ENCODE measurements around the gene MOG.
"Not testable (repeated sequence)": the region's sequence is repeated elsewhere in the genome, so short reads cannot be mapped to it uniquely, and the experiment has no call there.

MOG gene

GRCh38 chr6:29667158-29667557, 10.3 kb downstream of the MOG start:
- H3K23ac ChIP-seq (ENCODE audit: low read length) = no peak overlapping the region
- H4K12ac ChIP-seq (ENCODE audit: low read depth, low read length) = no peak overlapping the region
- H3K18ac ChIP-seq (ENCODE audit: low read length) = no peak overlapping the region
- no peak overlapping the region for H2BK120ac ChIP-seq (ENCODE audit: insufficient read depth, low read length, poor library complexity)
- H3K27ac ChIP-seq (ENCODE audit: low read depth, low read length) = no peak overlapping the region
- no peaks in the 10 kb centered on the region for H3K36me3 ChIP-seq (ENCODE audit: control insufficient read depth in 1 of 2, insufficient read depth in 2 of 2, low read length in 2 of 2)
- H2BK5ac ChIP-seq (ENCODE audit: low read depth, low read length, poor library complexity) = no peak overlapping the region
- no peaks in the 10 kb centered on the region for H3K9me3 ChIP-seq (ENCODE audit: insufficient read depth, low read depth, low read length)
- WGBS (ENCODE audit: extremely low coverage, insufficient coverage, insufficient read length) = no CpG with 5 or more reads among the region's 5 CpGs
- H3K14ac ChIP-seq (ENCODE audit: low read length) = no peak overlapping the region
- peak overlapping the region; percentile 63 for H2BK12ac ChIP-seq (ENCODE audit: low read length)
- no peak overlapping the region for H3K4ac ChIP-seq (ENCODE audit: low read depth, low read length)
- H3K4me3 ChIP-seq (ENCODE audit: low read depth, low read length) = no peak overlapping the region
- H4K91ac ChIP-seq (ENCODE audit: low read depth, low read length) = no peak overlapping the region
- no peak for DNase-seq
- no peak overlapping the region for H3K9ac ChIP-seq (ENCODE audit: low read length)
- peaks cover 6 to 16% of the 10 kb centered on the region in 2 experiments for H3K4me1 ChIP-seq (ENCODE audit: control insufficient read depth in 1 of 2, insufficient read depth in 2 of 2, low read length in 2 of 2)
- no peak overlapping the region for H3K4me2 ChIP-seq (ENCODE audit: low read length)
- no peak overlapping the region for H2AFZ ChIP-seq (ENCODE audit: insufficient read depth, low read length, poor library complexity)
- H3K79me1 ChIP-seq (ENCODE audit: low read length) = peaks cover 4% of the 10 kb centered on the region
- no peak overlapping the region for H2AK5ac ChIP-seq (ENCODE audit: low read length)
- H3K27me3 ChIP-seq (ENCODE audit: insufficient read depth, low read length) = no peaks in the 10 kb centered on the region
- H3K79me2 ChIP-seq (ENCODE audit: control insufficient read depth, insufficient read depth, low read length, poor library complexity) = peaks cover 2% of the 10 kb centered on the region
- no peak overlapping the region for H4K8ac ChIP-seq (ENCODE audit: low read depth, low read length)

GRCh38 chr6:29671026-29671425, 14.1 kb downstream of the MOG start:
- Histone ChIP-seq H4K91ac (ENCODE audit: low read depth, low read length) (no peak overlapping the region), H3K4me3 (ENCODE audit: low read depth, low read length) (no peak overlapping the region), H3K36me3 (ENCODE audit: control insufficient read depth in 1 of 2, insufficient read depth in 2 of 2, low read length in 2 of 2) (no peaks in the 10 kb centered on the region), H2BK120ac (ENCODE audit: insufficient read depth, low read length, poor library complexity) (no peak overlapping the region), H2BK5ac (ENCODE audit: low read depth, low read length, poor library complexity) (no peak overlapping the region), H3K27me3 (ENCODE audit: insufficient read depth, low read length) (no peaks in the 10 kb centered on the region), H3K9ac (ENCODE audit: low read length) (no peak overlapping the region), H4K12ac (ENCODE audit: low read depth, low read length) (no peak overlapping the region), H3K79me2 (ENCODE audit: control insufficient read depth, insufficient read depth, low read length, poor library complexity) (no peaks in the 10 kb centered on the region), H3K14ac (ENCODE audit: low read length) (no peak overlapping the region), H3K4me1 (ENCODE audit: control insufficient read depth in 1 of 2, insufficient read depth in 2 of 2, low read length in 2 of 2) (peaks cover 3 to 10% of the 10 kb centered on the region in 2 experiments), H2AK5ac (ENCODE audit: low read length) (no peak overlapping the region), H3K23ac (ENCODE audit: low read length) (no peak overlapping the region), H2BK12ac (ENCODE audit: low read length) (no peak overlapping the region), H4K8ac (ENCODE audit: low read depth, low read length) (no peak overlapping the region), H3K4me2 (ENCODE audit: low read length) (no peak overlapping the region), H3K9me3 (ENCODE audit: insufficient read depth, low read depth, low read length) (no peaks in the 10 kb centered on the region), H3K27ac (ENCODE audit: low read depth, low read length) (no peak overlapping the region), H3K79me1 (ENCODE audit: low read length) (no peaks in the 10 kb centered on the region), H2AFZ (ENCODE audit: insufficient read depth, low read length, poor library complexity) (no peak overlapping the region), H3K4ac (ENCODE audit: low read depth, low read length) (no peak overlapping the region), H3K18ac (ENCODE audit: low read length) (no peak overlapping the region)
- WGBS (ENCODE audit: extremely low coverage, insufficient coverage, insufficient read length) = no CpG with 5 or more reads among the region's 1 CpG
- no peak for DNase-seq

- H3K14ac ChIP-seq (ENCODE audit: low read length); H2AFZ ChIP-seq (ENCODE audit: insufficient read depth, low read length, poor library complexity); H3K18ac ChIP-seq (ENCODE audit: low read length); H3K4ac ChIP-seq (ENCODE audit: low read depth, low read length); H3K27me3 ChIP-seq (ENCODE audit: insufficient read depth, low read length); H2BK5ac ChIP-seq (ENCODE audit: low read depth, low read length, poor library complexity); H2AK5ac ChIP-seq (ENCODE audit: low read length); H3K9ac ChIP-seq (ENCODE audit: low read length); H2BK12ac ChIP-seq (ENCODE audit: low read length); H3K79me1 ChIP-seq (ENCODE audit: low read length); H2BK120ac ChIP-seq (ENCODE audit: insufficient read depth, low read length, poor library complexity); H3K9me3 ChIP-seq (ENCODE audit: insufficient read depth, low read depth, low read length); H3K36me3 ChIP-seq (ENCODE audit: control insufficient read depth in 1 of 2, insufficient read depth in 2 of 2, low read length in 2 of 2); H4K91ac ChIP-seq (ENCODE audit: low read depth, low read length); H3K4me2 ChIP-seq (ENCODE audit: low read length); H4K12ac ChIP-seq (ENCODE audit: low read depth, low read length); H4K8ac ChIP-seq (ENCODE audit: low read depth, low read length); H3K79me2 ChIP-seq (ENCODE audit: control insufficient read depth, insufficient read depth, low read length, poor library complexity); H3K23ac ChIP-seq (ENCODE audit: low read length); H3K27ac ChIP-seq (ENCODE audit: low read depth, low read length); DNase-seq; H3K4me3 ChIP-seq (ENCODE audit: low read depth, low read length); H3K4me1 ChIP-seq (ENCODE audit: control insufficient read depth in 1 of 2, insufficient read depth in 2 of 2, low read length in 2 of 2): not testable (repeated sequence)
- WGBS (ENCODE audit: extremely low coverage, insufficient coverage, insufficient read length) = no CpG with 5 or more reads among the region's 5 CpGs
Observed at GRCh38 chr6:29672116-29672515, 15.2 kb downstream of the MOG start.

DNA sequence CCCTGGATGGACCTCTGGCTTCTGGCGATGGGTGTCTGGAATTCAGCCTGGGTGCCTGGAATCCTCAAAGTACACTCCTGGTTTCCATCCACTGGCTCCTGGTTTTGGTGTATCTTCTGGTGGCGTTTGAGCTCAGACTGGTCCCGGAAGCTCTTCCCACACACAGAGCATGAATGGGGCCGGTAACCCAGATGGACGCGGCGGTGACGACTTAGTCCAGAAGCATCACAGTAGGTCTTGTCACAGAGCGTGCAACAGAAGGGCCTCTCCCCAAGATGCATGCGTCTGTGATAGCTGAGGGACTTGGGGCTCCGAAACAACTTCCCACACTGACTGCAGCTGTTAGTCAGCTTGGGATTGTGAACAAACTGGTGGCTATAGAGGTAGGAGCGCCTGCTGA, 16.3 kb downstream of the MOG start:
- Histone ChIP-seq H4K12ac (ENCODE audit: low read depth, low read length) (no peak overlapping the region), H3K9me3 (ENCODE audit: insufficient read depth, low read depth, low read length) (no peaks in the 10 kb centered on the region), H3K23ac (ENCODE audit: low read length) (no peak overlapping the region), H3K79me2 (ENCODE audit: control insufficient read depth, insufficient read depth, low read length, poor library complexity) (no peaks in the 10 kb centered on the region), H3K79me1 (ENCODE audit: low read length) (no peaks in the 10 kb centered on the region), H3K27ac (ENCODE audit: low read depth, low read length) (no peak overlapping the region), H3K4me3 (ENCODE audit: low read depth, low read length) (no peak overlapping the region), H3K9ac (ENCODE audit: low read length) (no peak overlapping the region), H2BK12ac (ENCODE audit: low read length) (no peak overlapping the region), H3K4me2 (ENCODE audit: low read length) (no peak overlapping the region), H3K18ac (ENCODE audit: low read length) (no peak overlapping the region), H3K27me3 (ENCODE audit: insufficient read depth, low read length) (no peaks in the 10 kb centered on the region), H3K14ac (ENCODE audit: low read length) (no peak overlapping the region), H2AK5ac (ENCODE audit: low read length) (no peak overlapping the region), H4K8ac (ENCODE audit: low read depth, low read length) (no peak overlapping the region), H3K36me3 (ENCODE audit: control insufficient read depth in 1 of 2, insufficient read depth in 2 of 2, low read length in 2 of 2) (no peaks in the 10 kb centered on the region), H2AFZ (ENCODE audit: insufficient read depth, low read length, poor library complexity) (no peak overlapping the region), H2BK5ac (ENCODE audit: low read depth, low read length, poor library complexity) (no peak overlapping the region), H3K4ac (ENCODE audit: low read depth, low read length) (no peak overlapping the region), H2BK120ac (ENCODE audit: insufficient read depth, low read length, poor library complexity) (no peak overlapping the region), H3K4me1 (ENCODE audit: control insufficient read depth in 1 of 2, insufficient read depth in 2 of 2, low read length in 2 of 2) (peaks cover 3 to 8% of the 10 kb centered on the region in 2 experiments), H4K91ac (ENCODE audit: low read depth, low read length) (no peak overlapping the region)
- no CpG with 5 or more reads among the region's 12 CpGs for whole genome bisulfite sequencing (ENCODE audit: extremely low coverage, insufficient coverage, insufficient read length)
- no peak for DNase-seq
